Nephron (organoid): ENCODE data around the gene ZNF496.

Experiments used
- H3K27ac Mint-ChIP-seq, 3 experiments: 2 replicates each; pipeline ENCODE4 v1.8.0; 2020; ENCODE audit warnings: mixed read lengths in 3 of 3, mild to moderate bottlenecking in 2 of 3, moderate library complexity in 1 of 3
- H3K27me3 Mint-ChIP-seq: 2 replicates; pipeline ENCODE4 v1.8.0; 2021; ENCODE audit warnings: low read depth, mild to moderate bottlenecking, moderate library complexity, mixed read lengths
- H3K36me3 Mint-ChIP-seq: 2 replicates; pipeline ENCODE4 v1.8.0; 2020; ENCODE audit warnings: low read depth, mixed read lengths
- H3K4me1 Mint-ChIP-seq: 2 replicates; pipeline ENCODE4 v1.8.0; 2020; ENCODE audit warnings: mixed read lengths
- H3K4me3 Mint-ChIP-seq, 3 experiments: 2 replicates each; pipeline ENCODE4 v1.8.0; 2020; ENCODE audit warnings: mild to moderate bottlenecking in 3 of 3, mixed read lengths in 3 of 3, moderate library complexity in 2 of 3
- H3K9me3 Mint-ChIP-seq: 2 replicates; pipeline ENCODE4 v1.8.0; 2020; ENCODE audit warnings: mixed read lengths
- CTCF ChIP-seq, 3 experiments: fragments of 200-600 bp; sonication (generic); IDR thresholded peaks; one replicate each; pipeline ENCODE4 v1.5.0; 2021; ENCODE audit warnings: antibody characterized with exemption in 3 of 3; ENCODE audit not compliant: unreplicated experiment in 3 of 3

The ZNF496 gene

GRCh38 chr1:247247568-247247967 is 84.1 kb downstream of the ZNF496 start:
- Mint-ChIP-seq H3K4me1 (no peaks in the 10 kb centered on the region), H3K4me3 (no peak overlapping the region), H3K27ac (no peak overlapping the region), H3K36me3 (no peaks in the 10 kb centered on the region), H3K27me3 (no peaks in the 10 kb centered on the region), H3K9me3 (peaks cover 24% of the 10 kb centered on the region)
- no peak for TF ChIP-seq CTCF (IDR thresholded peaks at IDR 0.05; ENCODE audit: unreplicated experiment in 3 of 3)
